Activated CD8-positive, alpha-beta memory T cell treated with anti-CD3 and anti-CD28 coated beads, Interleukin-2, amount 50 U/mL, for 24 hours (primary cell): ENCODE data around the gene RPL12.
"Not testable (repeated sequence)": the region's sequence is repeated elsewhere in the genome, so short reads cannot be mapped to it uniquely, and the experiment has no call there.

Source experiments
- DNase-seq: peaks from one replicate; pipeline ENCODE4 v3.0.0-alpha.2; 2020; ENCODE audit errors: extremely low read depth

RPL12 gene

GRCh38 chr9:127467621-127468020, 16.4 kb upstream of the RPL12 start:
- DNase-seq: no peak

- DNase-seq: not testable (repeated sequence)
Measured at GRCh38 chr9:127466407-127466917, 15.3 kb upstream of the RPL12 start.

DNA sequence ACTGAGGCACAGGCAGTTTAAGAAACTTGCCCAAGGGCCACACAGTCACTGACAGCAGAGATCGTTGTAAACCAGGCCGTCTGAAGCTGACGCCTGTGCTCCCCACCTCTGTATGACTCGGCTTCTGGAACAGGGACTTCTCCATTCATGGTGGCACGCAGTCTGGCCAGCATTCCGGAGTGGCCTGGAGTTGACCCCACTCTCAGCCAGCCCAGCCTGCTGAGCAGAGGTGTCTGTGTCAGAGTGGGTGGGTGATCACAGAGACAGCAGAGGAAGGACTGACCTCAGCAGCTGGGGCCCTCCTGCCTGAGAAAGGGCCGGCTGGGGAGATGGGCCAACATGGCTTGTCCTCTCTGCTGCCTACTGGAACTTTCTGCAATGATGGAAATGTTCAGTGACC, 12.7 kb upstream of the RPL12 start:
- DNase-seq: no peak

GRCh38 chr9:127463382-127463781, 12.2 kb upstream of the RPL12 start:
- DNase-seq: no peak

DNA sequence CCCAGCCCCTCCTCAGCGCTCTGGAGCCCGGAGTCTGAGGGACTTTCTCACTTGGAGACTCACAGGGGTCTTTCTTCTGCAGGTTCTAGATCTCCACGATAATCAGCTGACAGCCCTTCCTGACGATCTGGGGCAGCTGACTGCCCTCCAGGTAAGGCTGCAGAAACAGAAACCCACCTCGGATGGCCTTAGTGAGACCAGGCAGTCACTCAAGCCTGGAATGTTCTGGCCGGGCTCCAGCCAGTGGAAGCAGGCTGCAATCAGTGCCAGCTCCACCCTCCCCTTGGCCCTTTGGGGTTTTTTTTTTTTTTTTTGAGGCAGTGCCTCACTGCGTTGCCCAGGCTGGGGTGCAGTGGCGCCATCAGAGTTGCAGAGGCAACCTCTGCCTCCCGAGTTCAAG, 7.7 kb upstream of the RPL12 start:
- DNase-seq: no peak

GRCh38 chr9:127457191-127457878, 6.1 kb upstream of the RPL12 start:
- no peak for DNase-seq

DNA sequence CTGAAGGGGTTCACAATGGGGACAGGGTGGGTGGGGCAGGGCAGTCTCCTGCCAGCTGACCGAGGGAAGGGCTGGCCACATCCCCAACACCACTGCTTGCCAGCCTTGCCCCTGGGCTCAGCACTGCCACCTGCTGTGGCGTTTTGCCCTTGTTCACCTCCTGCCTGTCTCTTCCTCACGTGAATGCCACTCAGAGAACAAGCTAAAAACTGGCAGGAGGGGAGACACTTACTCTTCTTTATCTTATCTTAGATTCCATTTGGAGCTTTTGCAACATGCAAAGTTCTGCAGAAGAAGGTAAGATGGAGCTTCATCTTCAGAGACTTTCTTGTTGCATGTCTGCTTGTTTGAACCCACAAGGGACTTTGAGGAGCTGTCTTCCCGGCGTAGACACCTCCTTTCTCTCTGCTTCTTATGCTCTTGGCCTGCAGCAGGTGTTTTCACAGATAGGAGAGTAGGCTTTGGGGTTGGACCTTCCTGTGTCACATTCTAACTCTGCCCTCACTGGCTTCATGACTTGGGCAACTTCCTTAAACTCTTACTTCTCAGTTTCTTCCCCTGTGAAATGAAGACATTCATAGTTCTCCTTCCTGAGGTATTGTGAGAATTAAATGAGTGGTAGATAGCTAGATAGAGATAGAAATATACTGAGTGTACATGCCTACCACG, 4.3 kb upstream of the RPL12 start:
- DNase-seq: no peak

DNA sequence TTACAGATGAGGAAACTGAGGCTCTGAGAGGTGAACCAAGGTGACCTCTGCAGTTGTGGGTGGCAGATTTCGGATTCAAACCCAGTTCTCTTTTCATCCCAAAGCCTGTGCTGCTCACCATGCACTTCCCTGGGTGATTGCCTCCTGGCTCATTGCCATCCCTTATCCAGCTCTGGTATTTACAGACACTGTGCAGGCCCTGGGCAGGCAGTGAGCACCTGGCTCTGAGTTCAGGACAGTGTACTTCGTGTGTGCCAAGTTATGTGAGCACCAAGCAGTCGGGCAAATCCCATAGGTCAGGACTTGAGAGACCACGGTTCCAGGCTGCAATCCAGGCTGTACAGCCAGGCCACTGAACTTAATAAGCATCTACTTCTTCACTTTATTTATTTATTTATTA, 1.5 kb upstream of the RPL12 start:
- DNase-seq: no peak

- DNase-seq: no peak
Measured at GRCh38 chr9:127451858-127452656, 851 bp upstream of the RPL12 start.

- DNase-seq: no peak
Measured at GRCh38 chr9:127451608-127451857, 327 bp upstream of the RPL12 start.

DNA sequence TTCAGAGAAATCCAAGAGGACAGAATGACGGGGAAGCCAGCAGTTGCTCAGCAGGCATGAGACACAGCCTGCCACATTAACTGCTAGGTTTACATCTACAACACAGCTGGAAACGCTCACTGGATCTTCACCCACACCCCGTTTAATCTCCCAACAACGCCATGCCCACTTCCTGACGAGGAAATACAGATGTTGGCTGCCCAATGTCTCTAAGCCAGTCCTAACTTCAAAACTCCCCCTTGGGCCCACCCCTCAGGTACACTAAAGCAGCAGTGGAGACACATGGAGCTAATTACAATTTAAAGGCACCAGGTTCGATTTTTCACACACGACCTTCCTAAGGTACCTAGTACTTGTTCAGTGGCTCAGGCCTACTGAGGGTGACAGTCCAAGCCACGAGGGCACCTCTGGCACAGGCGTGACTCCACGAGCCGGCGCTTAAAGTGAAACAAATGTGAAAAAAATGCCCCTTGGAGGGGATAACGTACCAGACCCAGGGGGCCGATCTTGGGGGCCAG, 904 bp downstream of the RPL12 start:
- DNase-seq: no peak

DNA sequence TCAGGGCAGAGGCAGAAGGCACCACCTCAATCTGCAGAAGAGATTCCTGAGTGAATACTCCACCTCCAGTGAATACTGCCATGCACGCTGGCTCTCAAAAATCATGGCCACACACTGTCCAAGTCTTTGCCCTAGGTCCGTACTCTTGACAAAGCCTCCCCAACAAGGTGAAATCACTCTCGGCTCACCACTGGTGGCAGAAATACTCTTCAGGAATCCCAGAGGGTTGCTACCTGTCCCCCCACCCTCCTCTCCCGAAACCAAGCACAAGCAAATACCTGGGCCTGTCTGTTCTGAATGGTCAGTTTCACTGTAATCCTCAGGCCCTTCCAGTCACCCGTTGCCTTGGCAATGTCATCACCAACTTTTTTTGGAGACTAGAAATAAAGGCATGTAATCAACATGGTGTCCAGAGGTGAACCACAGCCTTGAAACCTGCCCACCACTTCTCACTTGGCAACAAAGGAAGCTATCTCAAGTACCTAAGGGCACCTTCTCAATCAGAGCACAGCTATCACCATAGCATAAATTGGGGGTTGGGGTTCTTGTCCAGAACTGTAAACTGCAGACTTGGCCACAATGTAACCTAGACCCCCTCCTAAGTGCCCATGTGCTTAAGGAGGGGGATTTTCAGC, 1.8 kb downstream of the RPL12 start:
- DNase-seq: no peak

- DNase-seq: no peak
Measured at GRCh38 chr9:127448112-127448805, 2.9 kb downstream of the RPL12 start.

GRCh38 chr9:127447416-127448111, 3.6 kb downstream of the RPL12 start:
- no peak for DNase-seq

- DNase-seq: no peak
Measured at GRCh38 chr9:127446713-127447415, 4.3 kb downstream of the RPL12 start.

DNA sequence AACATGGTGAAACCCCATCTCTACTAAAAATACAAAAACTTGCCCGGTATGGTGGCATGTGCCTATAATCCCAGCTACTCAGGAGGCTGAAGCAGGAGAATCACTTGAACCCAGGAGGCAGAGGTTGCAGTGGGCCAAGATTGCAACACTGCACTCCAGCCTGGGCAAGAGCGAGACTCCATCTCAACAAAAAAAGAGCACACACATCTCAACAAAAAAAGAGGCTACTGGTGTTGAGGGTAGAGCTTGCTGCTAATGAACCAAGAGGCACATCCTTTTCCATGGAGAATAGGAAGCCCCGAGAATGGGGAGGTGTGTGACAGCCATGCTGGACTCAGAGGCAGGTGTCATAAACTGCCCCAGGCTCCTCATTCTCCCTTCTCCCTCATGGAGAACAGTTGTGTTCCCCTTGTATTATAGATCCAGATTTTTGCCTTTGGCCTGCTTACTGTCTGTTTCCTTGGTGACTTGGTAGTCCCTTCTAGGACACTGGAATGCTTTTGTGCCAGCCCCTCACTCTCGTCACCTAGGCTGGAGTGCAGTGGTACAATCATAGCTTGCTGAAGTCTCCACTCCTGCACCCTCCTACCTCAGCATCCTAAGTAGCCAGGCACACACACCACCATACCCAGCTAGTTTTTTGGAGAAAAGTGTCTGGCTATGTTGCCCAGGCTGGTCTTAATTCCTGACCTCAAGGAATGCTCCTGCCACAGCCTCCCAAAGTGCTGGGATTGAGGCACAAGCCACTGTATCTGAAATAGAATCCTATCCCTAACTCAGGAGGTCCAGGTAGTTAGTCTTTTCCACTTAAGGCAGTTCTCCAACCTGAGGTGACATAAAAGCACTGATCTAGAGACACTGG, 5.1 kb downstream of the RPL12 start:
- DNase-seq: no peak

- DNase-seq: no peak
Measured at GRCh38 chr9:127444921-127445850, 6.0 kb downstream of the RPL12 start.

DNA sequence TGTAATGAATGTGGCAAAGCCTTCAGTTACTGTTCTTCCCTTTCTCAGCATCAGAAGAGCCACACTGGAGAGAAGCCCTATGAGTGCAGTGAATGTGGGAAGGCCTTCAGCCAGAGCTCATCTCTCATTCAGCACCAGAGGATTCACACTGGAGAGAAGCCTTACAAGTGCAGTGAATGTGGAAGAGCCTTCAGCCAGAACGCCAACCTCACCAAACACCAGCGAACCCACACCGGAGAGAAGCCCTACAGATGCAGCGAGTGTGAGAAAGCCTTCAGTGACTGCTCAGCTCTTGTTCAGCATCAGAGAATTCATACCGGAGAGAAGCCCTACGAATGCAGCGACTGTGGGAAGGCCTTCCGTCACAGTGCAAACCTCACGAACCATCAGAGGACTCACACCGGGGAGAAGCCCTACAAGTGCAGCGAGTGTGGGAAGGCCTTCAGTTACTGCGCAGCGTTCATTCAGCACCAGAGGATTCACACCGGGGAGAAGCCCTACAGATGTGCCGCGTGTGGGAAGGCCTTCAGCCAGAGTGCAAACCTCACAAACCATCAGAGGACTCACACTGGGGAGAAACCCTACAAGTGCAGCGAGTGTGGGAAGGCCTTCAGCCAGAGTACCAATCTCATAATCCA, 6.8 kb downstream of the RPL12 start:
- no peak for DNase-seq
